DMS153 treated with DMSO at 0.1 percent for 48 hours (cell line): Measurements from ENCODE around the gene NCF4.

ENCODE experiments used
- DNase-seq: peaks from one replicate; lab custom pipeline; 2025; ENCODE audit not compliant: unreplicated experiment; lab: John Stamatoyannopoulos, UW

The NCF4 gene

DNA sequence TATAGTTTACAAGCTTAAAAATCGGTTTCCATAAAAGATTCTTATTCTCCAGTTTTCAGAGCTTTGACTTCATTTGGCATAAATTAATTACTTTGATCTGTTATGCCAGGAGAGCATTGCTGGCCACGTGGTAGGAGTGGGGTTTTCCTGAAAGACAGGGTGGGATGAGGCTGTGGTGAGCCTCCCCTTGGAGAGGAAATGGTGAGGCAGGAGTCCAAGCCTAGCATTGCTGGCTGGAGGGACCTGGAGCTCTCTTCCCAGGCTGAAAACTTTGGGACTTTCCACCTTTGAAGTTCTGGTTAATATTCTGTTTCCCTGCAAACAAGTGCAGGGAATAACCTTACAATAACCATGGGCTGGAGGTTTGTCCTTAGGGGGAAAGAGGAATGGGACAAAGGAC, 31.5 kb downstream of the NCF4 start:
- no peak for DNase-seq

DNA sequence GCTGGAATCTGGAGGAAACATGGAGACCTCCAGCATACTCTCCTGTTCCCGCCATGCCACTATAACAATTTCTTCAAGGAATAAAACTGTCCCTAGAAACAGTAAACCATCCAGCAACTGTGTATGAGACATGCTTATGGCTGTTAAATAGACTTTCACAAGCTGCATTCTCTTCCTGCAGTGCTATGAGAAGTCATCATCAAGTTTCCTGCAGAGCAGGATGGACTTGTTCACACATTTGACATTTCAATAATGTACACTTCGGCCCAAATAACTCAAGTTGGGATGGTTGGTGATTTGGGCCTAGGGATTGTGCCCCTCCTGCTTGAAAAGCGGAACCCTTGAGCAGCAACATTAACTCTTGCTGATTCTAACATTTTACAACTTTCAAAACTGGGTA, 32.5 kb downstream of the NCF4 start:
- no peak for DNase-seq

DNA sequence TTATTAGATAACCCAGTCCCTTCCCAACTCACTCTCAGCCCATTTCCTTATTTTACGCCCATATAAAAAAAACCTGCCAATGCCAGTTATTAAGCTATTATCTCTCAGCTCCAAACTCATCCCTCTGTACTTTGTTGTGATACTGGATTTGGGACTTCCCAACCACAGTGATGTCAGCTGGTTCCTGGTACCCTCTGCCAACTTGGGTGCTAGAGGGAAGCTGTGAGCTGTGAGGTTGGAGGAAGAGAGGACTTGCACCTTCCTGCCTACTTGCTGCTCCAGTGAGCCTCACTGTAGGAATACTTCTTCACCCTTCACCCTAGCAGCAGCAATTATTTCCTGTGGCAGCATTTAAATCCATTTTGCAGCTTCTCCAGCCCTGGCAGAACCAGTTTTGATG, 33.5 kb downstream of the NCF4 start:
- no peak for DNase-seq

DNA sequence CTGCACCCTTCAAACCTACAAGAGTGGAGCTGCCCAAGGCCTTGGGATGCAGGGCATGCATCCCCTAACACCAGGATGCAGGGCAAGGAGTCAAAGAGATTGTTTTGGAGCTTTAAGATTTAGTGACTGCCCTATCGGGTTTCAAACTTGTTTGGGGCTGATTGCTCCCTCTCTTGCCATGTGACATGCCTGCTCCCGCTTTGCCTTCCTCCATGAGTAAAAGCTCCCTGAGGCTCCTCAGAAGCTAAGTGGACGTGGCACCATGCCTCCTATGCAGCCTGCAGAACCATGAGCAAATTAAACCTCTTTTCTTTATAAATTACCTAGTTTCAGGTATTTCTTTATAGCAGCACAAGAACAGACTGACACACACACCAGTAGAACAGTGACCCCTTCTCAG, 36.8 kb downstream of the NCF4 start:
- DNase-seq = no peak

- DNase-seq = no peak
Observed at GRCh38 chr22:36898690-36899089, 37.9 kb downstream of the NCF4 start.

DNA sequence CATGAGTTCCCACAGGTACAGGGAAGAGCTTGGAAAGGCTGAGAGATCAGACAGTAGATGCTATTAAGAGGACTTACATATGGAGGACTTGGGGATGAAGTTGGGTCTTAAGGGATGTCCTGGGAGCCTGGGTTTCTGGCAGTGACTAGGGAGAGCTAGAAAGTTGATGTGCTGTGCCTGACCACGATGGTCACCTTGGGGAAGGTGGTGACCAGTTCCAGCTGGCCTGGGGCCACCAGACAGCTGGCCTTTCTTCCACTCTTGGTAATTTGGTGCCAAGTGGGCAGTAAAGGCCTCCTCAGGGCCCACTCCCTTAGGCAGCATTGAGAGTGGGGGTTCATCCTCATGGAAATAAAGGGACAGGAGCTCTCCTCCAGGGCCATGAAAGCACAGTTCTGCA, 38.7 kb downstream of the NCF4 start:
- DNase-seq = no peak

DNA sequence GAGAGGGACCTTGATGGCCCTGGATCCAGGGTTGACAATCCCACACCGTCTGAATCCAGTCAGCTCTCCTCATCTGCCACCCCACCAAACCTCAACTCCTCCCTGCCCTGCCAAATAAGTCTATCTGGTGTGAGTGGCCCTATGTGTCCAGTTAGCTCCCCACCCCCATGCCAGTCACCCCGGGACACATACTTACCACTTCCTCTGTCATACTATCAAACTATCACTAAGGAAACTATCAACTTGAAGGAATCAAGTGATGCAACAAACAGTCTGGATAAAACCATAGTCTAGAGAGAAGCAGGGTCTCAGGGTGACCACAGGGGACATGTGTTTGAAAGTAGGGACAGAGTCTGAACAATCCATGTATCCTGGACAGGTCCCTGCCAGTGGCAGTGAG, 39.4 kb downstream of the NCF4 start:
- no peak for DNase-seq

DNA sequence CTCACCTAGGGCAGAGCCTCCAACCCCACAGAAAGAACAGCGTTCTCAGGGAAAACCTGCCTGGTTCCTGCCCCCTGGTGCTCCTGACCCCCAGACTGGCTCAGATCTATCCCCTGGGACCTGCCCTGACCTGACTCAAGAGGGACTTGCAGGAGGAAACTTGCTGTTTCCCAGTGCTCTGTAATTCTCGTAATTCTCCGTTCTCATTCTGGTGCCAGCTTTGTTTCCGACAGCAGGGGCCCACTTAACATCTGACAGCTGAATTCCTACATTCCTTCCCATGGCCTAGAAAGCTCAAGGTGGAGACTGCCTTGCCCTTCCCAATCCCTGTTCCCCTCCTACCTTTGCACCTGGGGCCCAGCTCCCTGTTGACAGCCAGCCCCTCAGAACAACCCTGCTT, 40.1 kb downstream of the NCF4 start:
- no peak for DNase-seq

DNA sequence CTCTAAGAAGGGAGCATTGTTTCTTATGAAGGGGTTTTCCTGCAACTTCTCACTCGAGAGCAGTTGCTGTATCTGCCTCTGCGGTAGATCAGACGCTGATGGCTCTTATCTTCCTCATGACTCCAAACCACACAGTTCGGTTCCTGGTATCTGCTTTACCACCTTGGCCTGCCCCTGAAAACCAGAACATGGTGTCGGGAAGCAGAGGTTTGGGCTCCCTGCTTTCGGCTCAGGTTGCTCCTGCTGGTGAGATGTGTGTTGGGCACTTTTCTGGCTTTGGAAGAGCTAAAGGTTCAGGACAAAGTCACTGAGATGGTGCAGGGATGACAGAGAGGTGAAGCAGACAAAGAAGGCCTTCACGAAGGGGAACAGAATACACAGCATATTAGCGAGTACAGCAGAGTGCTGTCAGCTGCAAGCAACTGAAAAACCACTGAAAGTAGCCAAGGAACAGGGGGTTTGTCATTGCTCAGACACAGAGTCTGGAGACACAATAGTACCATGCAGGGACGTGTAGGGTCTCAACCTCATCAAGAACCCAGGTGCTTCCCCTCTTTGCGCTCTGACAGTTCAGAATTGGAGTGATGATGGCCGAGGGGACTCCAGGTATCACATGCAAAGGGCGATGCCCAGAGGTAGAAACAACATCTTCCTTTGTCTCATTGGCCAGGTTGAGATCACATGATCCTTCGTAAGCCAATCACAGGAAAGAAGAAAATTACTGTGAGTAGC, 40.8 kb downstream of the NCF4 start:
- DNase-seq = no peak

GRCh38 chr22:36902143-36902926, 41.5 kb downstream of the NCF4 start:
- no peak for DNase-seq

- DNase-seq = no peak
Observed at GRCh38 chr22:36904260-36904880, 43.6 kb downstream of the NCF4 start.

DNA sequence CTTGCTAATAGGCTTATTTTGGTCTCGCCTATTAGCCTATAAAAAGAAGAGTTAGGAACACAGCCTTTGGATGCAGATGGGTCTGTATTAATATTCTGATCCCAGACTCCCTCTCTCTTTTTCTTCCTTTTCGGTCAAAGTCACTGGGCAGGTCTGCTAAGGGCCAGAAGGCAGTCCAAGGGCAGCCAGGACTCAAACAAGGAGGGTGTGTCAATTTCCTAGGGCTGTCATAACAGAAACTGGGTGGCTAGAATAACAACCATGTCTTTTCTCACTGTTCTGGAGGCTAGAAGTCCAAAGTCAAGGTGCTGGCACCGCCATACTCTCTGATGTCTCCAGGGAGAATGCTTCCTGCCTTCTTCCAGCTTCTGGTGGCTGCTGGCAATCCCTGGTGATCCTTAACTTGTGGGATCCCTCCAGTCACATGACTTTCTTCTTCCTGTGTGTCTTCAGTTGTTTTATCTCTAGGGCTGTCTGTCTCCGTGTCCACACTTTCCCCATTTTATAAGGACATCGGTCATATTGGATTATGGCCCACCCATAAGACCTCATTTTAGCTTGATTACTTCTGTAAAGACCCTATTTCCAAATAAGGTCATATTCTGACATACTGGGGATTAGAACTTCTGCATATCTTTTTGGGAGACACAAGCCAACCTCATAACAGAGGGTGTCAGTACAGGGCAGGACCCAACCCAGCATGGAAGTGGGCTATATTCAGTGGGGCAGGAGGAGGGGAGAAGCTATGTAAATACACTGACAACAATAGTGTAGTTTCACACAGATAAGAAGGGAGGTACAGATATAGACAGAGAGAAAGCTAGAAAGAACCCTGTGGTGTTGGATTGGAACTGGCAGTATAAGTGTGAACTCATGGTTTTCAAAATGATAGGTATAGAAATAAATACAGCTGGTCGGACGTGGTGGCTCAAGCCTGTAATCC, 46.7 kb downstream of the NCF4 start:
- DNase-seq = no peak

- no peak for DNase-seq
Observed at GRCh38 chr22:36910461-36910860, 49.7 kb downstream of the NCF4 start.

- DNase-seq = no peak
Observed at GRCh38 chr22:36911887-36912661, 51.3 kb downstream of the NCF4 start.

DNA sequence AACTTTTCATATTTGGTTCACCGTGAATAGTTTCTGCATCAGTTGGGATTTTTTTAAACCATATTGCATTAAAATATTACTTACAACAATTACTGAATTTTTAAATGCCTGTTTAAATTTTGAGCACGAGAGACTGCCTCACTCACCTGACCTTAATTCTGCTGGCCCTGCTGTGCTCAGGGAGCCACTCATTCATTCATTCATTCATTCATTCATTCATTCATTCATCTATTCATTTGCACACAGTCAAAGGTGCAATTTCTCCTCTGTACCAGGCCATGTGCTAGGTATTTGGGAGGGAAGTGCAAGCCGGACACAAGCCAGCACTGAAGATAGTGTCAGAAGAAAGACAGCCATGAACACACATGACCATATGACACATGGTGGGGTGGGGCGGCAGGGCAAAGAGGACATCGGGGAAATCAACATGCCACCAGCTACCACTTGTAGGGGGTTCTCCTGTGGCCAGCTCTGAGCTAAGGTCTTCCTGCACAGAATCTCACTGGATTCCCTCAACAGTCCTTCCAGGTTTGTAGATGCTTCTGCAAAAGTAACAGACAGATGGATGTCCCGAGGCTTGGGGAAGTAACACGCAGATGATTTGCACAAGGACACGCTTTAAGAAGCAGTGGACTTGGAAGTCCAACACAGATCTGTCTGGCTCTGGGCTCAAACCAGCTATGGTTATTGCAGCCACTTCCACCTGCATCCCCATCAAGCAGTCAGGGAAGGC, 52.1 kb downstream of the NCF4 start:
- DNase-seq = no peak

GRCh38 chr22:36913427-36914389, 52.9 kb downstream of the NCF4 start, which contains the start of gene CSF2RB:
CSF2RB (plus strand) TSS chr22:36913628; CDS start chr22:36922208, 8,580 bp downstream.
- no peak for DNase-seq

DNA sequence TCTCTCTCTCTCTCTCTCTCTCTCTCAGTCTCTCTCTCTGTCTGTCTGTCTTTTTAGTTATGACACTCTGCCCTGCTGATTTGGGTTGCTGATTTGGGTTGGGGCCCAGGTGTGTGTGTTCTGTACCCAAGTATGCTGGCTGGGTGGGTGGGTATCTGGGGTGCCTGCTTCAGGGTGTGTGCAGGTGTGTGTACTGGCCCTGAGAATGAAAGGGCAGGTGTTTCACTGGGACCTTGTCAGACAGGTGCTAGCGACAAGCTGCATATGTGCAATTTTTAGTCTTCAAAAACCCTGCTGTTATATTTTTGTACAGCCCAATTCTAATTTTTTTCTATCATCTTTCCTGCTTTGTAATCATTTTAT, 53.6 kb downstream of the NCF4 start:
- DNase-seq = no peak

- no peak for DNase-seq
Observed at GRCh38 chr22:36916034-36916433, 55.2 kb downstream of the NCF4 start.
